DND-41 (cell line): ENCODE results near the gene ADAM33.

Experiments used
- ATAC-seq: fragments of 200-7000 bp; cut with Tn5 transposase; 3 replicates; pipeline ENCODE4 v1.9.1; 2021; ENCODE audit warnings: low read depth; ENCODE audit not compliant: insufficient read depth
- DNase-seq: peaks from one replicate; pipeline ENCODE4 v3.0.0-alpha.2; 2020
- H2AFZ ChIP-seq: 2 replicates; pipeline ENCODE4 v1.6.0; 2012; ENCODE audit warnings: low read depth, low read length
- H3K27ac ChIP-seq: 2 replicates; pipeline ENCODE4 v1.5.1; 2012; ENCODE audit warnings: low read length, inconsistent platforms
- H3K27me3 ChIP-seq: fragments of 200-600 bp; sonication (generic); 2 replicates; pipeline ENCODE4 v1.6.0; 2012; ENCODE audit warnings: low read length, mild to moderate bottlenecking, inconsistent platforms; ENCODE audit not compliant: insufficient read depth, poor library complexity
- H3K36me3 ChIP-seq: 2 replicates; pipeline ENCODE4 v1.5.1; 2012; ENCODE audit warnings: low read length, inconsistent platforms; ENCODE audit not compliant: insufficient read depth
- H3K4me1 ChIP-seq: 2 replicates; pipeline ENCODE4 v1.5.1; 2012; ENCODE audit warnings: mild to moderate bottlenecking, low read length; ENCODE audit not compliant: insufficient read depth
- H3K4me2 ChIP-seq: 2 replicates; pipeline ENCODE4 v1.6.0; 2012; ENCODE audit warnings: mild to moderate bottlenecking, moderate library complexity, low read length, inconsistent platforms; ENCODE audit not compliant: insufficient read depth
- H3K4me3 ChIP-seq, 2 experiments: fragments of 200-600 bp in 1 of 2; shearing (Covaris generic) in 1 of 2; 2 replicates each; pipeline ENCODE4 v1.5.1; 2012 to 2016; ENCODE audit warnings: inconsistent platforms in 2 of 2, low read length in 2 of 2, mild to moderate bottlenecking in 2 of 2, low read depth in 1 of 2, moderate library complexity in 1 of 2
- H3K79me2 ChIP-seq: 2 replicates; pipeline ENCODE4 v1.6.0; 2012; ENCODE audit warnings: low read length, inconsistent platforms; ENCODE audit not compliant: insufficient read depth
- H3K9ac ChIP-seq: 2 replicates; pipeline ENCODE4 v1.6.0; 2012; ENCODE audit warnings: low read depth, mild to moderate bottlenecking, inconsistent platforms, low read length, moderate library complexity
- H3K9me3 ChIP-seq: 2 replicates; pipeline ENCODE4 v1.5.1; 2012; ENCODE audit warnings: low read length, moderate library complexity, mild to moderate bottlenecking, inconsistent platforms; ENCODE audit not compliant: insufficient read depth, severe bottlenecking
- H4K20me1 ChIP-seq: 2 replicates; pipeline ENCODE4 v1.6.0; 2012; ENCODE audit warnings: low read length; ENCODE audit not compliant: insufficient read depth
- EZH2 ChIP-seq: IDR thresholded peaks from 3 replicates; pipeline ENCODE4 v1.6.1; 2012; ENCODE audit warnings: borderline replicate concordance, low read depth, mild to moderate bottlenecking, moderate library complexity, low read length, inconsistent platforms; ENCODE audit not compliant: severe bottlenecking
- TF ChIP-seq, protein P1 (sequence below): IDR thresholded peaks from 2 replicates; pipeline ENCODE4 v1.5.1; 2012; ENCODE audit warnings: borderline replicate concordance, low read length, moderate library complexity, mild to moderate bottlenecking; ENCODE audit not compliant: poor library complexity, severe bottlenecking; ENCODE audit errors: extremely low read depth

Gene ADAM33

DNA sequence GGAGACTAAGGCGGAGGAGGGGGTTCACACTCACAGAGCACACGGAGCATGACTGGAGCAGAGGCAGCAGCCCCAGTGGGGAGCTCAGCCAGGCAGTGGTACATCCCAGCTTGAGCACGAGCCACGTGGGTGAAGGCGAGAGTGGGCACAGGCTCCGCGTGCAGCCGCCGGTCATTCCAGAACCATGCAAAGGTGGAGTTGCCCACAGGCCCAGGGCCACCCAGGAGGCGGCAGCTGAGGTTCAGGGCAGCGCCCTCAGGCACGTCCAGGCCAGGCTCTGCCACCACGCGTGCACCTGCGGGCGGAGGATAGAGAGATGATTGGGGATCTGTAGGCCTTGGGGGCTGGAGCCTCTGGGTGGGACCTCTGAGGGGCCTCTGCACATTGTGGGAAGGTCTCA is 9.5 kb upstream of the ADAM33 start:
- no peaks in the 10 kb centered on the region for H3K36me3 ChIP-seq
- no peak overlapping the region for H3K4me3 ChIP-seq
- H3K27ac ChIP-seq: no peak overlapping the region
- no peak for TF ChIP-seq EZH2
- TF ChIP-seq, protein P1, sequence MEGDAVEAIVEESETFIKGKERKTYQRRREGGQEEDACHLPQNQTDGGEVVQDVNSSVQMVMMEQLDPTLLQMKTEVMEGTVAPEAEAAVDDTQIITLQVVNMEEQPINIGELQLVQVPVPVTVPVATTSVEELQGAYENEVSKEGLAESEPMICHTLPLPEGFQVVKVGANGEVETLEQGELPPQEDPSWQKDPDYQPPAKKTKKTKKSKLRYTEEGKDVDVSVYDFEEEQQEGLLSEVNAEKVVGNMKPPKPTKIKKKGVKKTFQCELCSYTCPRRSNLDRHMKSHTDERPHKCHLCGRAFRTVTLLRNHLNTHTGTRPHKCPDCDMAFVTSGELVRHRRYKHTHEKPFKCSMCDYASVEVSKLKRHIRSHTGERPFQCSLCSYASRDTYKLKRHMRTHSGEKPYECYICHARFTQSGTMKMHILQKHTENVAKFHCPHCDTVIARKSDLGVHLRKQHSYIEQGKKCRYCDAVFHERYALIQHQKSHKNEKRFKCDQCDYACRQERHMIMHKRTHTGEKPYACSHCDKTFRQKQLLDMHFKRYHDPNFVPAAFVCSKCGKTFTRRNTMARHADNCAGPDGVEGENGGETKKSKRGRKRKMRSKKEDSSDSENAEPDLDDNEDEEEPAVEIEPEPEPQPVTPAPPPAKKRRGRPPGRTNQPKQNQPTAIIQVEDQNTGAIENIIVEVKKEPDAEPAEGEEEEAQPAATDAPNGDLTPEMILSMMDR: no peak
- no peak overlapping the region for H3K9ac ChIP-seq
- ATAC-seq (no peak), DNase-seq (no peak)
- H3K27me3 ChIP-seq: no peaks in the 10 kb centered on the region
- no peaks in the 10 kb centered on the region for H3K4me1 ChIP-seq
- no peaks in the 10 kb centered on the region for H3K79me2 ChIP-seq
- H3K4me2 ChIP-seq: no peak overlapping the region
- no peaks in the 10 kb centered on the region; the same call in none of the 2 replicates for H4K20me1 ChIP-seq
- no peaks in the 10 kb centered on the region for H3K9me3 ChIP-seq
- H2AFZ ChIP-seq: no peak overlapping the region

DNA sequence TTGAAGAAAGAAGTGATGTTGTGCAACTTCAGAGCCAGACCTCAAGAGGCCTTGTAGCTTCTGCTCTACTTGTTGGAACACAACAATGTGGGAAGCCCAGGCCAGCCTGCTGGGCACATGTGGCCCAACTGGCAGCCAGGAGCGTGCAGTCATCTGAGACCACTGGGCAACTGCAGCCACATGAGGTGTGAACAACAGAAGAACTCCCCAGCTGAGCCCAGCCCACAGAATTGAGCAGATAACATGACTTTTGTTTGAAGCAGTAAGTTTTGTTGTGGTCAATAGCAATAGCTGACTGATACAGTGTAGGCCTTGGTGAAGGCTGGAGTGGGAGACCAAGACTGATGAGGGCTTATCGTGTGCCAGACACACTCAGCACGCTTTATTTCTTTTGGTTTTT is 8.6 kb upstream of the ADAM33 start:
- ATAC-seq (no peak), DNase-seq (no peak)
- Histone ChIP-seq H3K4me1 (no peaks in the 10 kb centered on the region), H3K4me3 (no peak overlapping the region), H3K4me2 (no peak overlapping the region), H2AFZ (no peak overlapping the region), H3K9ac (no peak overlapping the region), H3K9me3 (no peaks in the 10 kb centered on the region), H3K79me2 (no peaks in the 10 kb centered on the region), H4K20me1 (no peaks in the 10 kb centered on the region; the same call in none of the 2 replicates), H3K36me3 (no peaks in the 10 kb centered on the region), H3K27me3 (no peaks in the 10 kb centered on the region), H3K27ac (no peak overlapping the region)
- no peak for TF ChIP-seq EZH2
- TF ChIP-seq, protein P1: no peak

- Histone ChIP-seq H3K4me1 (no peaks in the 10 kb centered on the region), H3K79me2 (no peaks in the 10 kb centered on the region), H3K27ac (no peak overlapping the region), H3K27me3 (no peaks in the 10 kb centered on the region), H3K4me2 (no peak overlapping the region), H3K9ac (no peak overlapping the region), H4K20me1 (no peaks in the 10 kb centered on the region; the same call in none of the 2 replicates), H2AFZ (no peak overlapping the region), H3K36me3 (no peaks in the 10 kb centered on the region), H3K4me3 (no peak overlapping the region), H3K9me3 (no peaks in the 10 kb centered on the region)
- ATAC-seq (no peak), DNase-seq (no peak)
- TF ChIP-seq, protein P1: no peak
- TF ChIP-seq EZH2: no peak
Measured at GRCh38 chr20:3689978-3690377, 8.2 kb upstream of the ADAM33 start.

GRCh38 chr20:3687655-3688054 is 5.8 kb upstream of the ADAM33 start:
- no peaks in the 10 kb centered on the region for H3K27me3 ChIP-seq
- TF ChIP-seq, protein P1: no peak
- TF ChIP-seq EZH2: no peak
- H3K4me3 ChIP-seq: no peak overlapping the region
- H3K27ac ChIP-seq: no peak overlapping the region
- no peaks in the 10 kb centered on the region for H3K4me1 ChIP-seq
- no peak for DNase-seq
- no peaks in the 10 kb centered on the region; the same call in 1 of the 2 replicates for H4K20me1 ChIP-seq
- no peak overlapping the region for H3K4me2 ChIP-seq
- ATAC-seq: no peak
- no peaks in the 10 kb centered on the region for H3K9me3 ChIP-seq
- H3K36me3 ChIP-seq: no peaks in the 10 kb centered on the region
- H3K79me2 ChIP-seq: no peaks in the 10 kb centered on the region
- no peak overlapping the region for H2AFZ ChIP-seq
- no peak overlapping the region for H3K9ac ChIP-seq
